ENCODE data around the gene DOCK3.
A peak's percentile ranks its signal among the peaks of the same experiment; 100 is the strongest.
"Not testable (repeated sequence)": the region's sequence is repeated elsewhere in the genome, so short reads cannot be mapped to it uniquely, and the experiment has no call there.

Gene DOCK3

GRCh38 chr3:50651920-50652529 lies 22.7 kb upstream of the DOCK3 start:
- no peak for DNase-seq (ENCODE audit: low spot score)

DNA sequence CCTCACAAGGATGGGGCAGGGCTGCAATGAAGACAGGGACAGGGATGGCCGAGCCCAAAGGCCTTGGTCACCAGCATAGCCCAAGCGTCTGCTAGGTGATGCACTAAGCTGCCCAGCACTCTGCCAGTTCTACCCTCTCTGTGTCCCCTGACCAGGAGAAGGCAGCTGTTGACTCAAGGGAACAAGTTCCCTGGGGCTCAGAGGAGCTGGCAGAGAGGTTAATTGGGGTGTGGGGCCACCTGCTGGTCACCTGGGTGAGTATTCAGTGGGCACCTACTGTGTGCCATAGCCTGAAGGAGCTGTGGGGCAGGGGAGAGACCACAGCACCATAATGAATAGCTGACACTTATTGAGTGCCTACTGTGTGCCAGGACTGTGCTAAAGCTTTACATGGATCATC lies 22.0 kb upstream of the DOCK3 start:
- DNase-seq (ENCODE audit: low spot score), result peak; percentile 57

DNA sequence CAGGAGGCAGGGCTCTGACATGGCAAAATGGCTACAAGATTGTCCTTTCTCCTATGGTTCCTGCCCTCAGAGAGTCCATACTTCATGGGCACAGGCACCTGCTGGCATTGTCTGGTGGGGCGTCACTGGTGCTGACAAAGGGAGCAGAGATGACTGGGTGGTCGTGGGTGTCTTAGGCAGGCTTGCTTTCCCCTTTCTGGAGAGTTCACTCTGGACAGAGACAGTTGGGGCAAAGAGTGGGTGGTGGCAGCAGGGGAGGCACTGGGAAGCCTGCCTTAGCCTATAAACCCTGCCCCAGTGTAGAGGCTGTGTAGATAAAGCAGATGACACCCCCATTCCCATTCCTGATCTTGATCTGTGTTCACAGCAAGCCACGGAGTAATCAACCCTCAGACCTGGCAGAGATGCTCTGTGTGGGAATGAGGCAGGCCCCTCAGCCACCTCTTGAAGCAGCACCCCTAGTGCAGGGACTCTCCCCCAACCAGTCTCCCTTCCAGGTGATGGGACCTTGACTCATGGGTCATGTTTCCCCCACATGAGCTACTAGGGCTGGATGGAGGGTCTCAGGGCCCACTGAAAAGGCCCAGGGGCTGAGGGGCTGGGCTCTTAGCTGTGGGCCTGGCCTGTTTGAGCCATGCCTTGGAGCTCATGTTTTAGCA lies 20.7 kb upstream of the DOCK3 start:
- no peak for DNase-seq (ENCODE audit: low spot score)

GRCh38 chr3:50655009-50655830 lies 19.5 kb upstream of the DOCK3 start:
- DNase-seq (ENCODE audit: low spot score), result no peak

GRCh38 chr3:50656417-50657195 lies 18.1 kb upstream of the DOCK3 start:
- no peak for DNase-seq (ENCODE audit: low spot score)

GRCh38 chr3:50657407-50657806 lies 17.3 kb upstream of the DOCK3 start:
- no peak for DNase-seq (ENCODE audit: low spot score)

DNA sequence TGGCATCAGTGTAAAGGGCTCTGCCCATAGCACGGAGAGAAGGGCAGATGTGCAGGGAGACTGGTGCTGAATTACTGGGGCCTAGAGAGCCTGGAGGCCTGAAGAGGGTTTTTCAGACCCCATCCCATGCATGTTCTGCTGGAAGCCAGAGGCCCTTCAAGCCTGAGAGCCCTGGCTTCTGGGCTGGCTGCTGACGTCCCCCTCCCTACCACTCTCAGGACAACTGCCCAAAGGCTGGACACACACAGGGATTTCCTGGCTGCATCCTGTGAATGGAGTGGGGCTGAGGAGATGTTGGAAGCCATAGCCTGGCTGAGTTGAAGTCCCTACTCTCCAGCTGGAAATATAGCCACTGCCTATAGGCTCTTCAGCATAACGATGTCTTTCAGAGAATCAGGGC lies 16.9 kb upstream of the DOCK3 start:
- DNase-seq (ENCODE audit: low spot score), result no peak

DNA sequence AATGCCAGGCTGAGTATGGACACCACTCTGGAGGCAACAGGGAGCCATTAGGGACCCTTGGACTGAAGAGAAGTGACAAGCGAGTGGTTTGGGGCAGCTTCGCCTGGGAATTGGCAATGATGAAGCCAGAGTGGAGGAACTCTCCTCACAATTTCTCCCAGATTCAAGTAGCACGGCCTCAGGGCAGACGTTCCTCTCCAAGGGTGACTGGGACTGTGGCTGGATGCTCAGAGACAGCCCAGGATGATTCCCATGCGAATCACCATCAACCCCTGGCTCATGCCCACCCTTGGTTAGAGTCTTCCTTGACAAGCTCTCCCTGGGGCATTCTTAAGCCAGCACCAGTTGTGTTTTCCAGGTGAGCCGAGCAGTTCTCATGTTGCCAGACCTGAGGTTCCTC lies 16.3 kb upstream of the DOCK3 start:
- no peak for DNase-seq (ENCODE audit: low spot score)

DNA sequence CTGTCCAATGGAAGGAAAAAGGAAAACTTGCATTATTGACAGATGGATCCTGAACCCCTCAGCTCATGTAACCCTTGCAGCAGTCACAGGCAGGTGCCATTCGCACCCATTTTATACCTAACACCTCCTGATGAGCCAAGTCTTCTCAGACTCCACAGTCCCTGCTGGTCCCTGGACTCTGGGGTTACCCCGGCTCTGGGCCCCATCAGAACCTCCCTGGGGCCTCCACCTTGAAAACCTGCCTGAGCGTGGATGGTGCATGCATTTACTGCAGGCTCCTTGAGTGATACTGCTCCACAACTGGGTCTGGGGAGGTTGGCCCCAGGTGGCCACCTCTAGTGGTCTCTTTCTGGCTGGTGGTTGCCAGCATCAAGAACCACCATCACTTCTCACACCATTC lies 15.9 kb upstream of the DOCK3 start:
- DNase-seq (ENCODE audit: low spot score), result no peak

GRCh38 chr3:50660386-50660785 lies 14.3 kb upstream of the DOCK3 start:
- no peak for DNase-seq (ENCODE audit: low spot score)

- DNase-seq (ENCODE audit: low spot score), result no peak
Measured at GRCh38 chr3:50661321-50661837, 13.3 kb upstream of the DOCK3 start.

- no peak for DNase-seq (ENCODE audit: low spot score)
Measured at GRCh38 chr3:50662408-50662807, 12.3 kb upstream of the DOCK3 start.

DNA sequence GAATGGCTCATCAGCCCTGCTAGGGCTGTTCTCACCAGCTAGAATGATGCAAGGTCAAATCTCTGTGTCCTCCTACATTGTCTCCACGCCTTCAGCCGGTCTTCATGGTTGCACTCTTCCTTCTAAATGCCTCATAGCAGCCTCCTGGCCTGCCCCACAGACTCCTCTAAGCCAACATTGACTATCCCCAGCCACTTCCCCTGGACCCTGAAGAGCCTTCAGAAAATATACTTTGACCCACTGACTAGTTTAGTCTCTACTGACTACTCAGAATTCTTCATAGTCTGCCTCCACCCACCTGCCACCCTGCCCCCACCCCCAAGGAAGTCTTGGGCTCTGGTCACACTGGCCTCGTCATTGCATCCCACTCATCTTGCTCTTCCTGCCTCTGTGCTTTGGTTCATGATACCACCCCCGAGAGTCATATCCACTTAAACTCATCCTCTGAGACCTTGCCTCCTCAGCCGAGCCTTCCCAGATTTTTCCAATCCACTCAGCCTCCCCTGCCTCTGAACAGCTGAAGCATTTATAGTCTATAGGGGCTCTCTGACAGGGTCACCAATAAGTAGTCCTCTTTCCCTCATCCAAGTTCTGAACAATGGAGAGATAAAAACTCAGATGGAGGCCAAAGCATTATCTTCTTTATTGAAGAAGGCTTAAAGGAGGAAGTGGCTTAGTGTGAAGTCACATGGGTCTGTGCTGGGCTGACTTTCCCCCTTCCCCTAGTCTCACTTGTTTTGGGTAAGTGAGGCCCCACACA lies 9.5 kb upstream of the DOCK3 start:
- DNase-seq (ENCODE audit: low spot score), result no peak

- DNase-seq (ENCODE audit: low spot score), result not testable (repeated sequence)
Measured at GRCh38 chr3:50665841-50666115, 8.9 kb upstream of the DOCK3 start.

- DNase-seq (ENCODE audit: low spot score), result no peak
Measured at GRCh38 chr3:50666837-50667236, 7.9 kb upstream of the DOCK3 start.

DNA sequence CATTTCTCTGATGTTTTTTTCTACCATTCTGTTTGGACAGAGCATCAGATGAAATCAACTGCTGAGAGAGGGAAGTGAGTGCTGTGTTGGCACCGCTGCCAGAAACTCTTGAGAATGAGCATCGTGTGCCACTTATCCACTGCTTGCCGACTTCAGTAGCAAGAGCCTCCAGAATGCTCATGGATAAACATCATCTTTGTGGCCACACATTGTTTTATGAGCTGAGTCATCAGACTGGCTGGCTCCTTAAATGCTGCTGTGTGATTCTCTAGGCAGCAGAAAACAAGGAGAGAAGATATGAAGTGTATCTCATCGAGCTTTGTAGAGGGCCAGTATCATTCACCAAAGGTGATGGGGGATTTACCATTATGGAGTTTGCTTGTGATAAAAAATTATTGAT lies 3.4 kb upstream of the DOCK3 start:
- DNase-seq (ENCODE audit: low spot score), result peak; percentile 65

DNA sequence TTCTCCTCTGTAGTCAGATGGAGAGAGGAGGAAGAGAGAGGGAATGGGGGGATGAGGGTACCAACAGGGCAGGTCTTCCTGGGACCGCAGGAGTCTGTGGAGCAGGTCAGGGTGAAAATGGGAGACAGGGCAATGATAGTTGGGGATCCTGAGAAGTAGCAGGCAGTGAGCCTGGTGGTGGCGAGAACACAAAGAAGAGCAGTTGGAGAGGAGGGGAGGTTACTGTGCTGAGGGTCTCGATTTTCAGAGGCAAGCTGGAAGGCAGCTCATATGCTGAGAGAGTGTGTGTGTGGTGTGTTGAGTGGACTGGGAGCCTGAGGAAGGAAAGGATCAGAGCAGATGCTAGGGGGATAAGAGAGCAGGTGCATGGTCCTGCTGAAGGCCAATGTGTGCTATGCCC lies 2.1 kb upstream of the DOCK3 start:
- no peak for DNase-seq (ENCODE audit: low spot score)

GRCh38 chr3:50673931-50674330 lies 796 bp upstream of the DOCK3 start:
- DNase-seq (ENCODE audit: low spot score), result no peak

DNA sequence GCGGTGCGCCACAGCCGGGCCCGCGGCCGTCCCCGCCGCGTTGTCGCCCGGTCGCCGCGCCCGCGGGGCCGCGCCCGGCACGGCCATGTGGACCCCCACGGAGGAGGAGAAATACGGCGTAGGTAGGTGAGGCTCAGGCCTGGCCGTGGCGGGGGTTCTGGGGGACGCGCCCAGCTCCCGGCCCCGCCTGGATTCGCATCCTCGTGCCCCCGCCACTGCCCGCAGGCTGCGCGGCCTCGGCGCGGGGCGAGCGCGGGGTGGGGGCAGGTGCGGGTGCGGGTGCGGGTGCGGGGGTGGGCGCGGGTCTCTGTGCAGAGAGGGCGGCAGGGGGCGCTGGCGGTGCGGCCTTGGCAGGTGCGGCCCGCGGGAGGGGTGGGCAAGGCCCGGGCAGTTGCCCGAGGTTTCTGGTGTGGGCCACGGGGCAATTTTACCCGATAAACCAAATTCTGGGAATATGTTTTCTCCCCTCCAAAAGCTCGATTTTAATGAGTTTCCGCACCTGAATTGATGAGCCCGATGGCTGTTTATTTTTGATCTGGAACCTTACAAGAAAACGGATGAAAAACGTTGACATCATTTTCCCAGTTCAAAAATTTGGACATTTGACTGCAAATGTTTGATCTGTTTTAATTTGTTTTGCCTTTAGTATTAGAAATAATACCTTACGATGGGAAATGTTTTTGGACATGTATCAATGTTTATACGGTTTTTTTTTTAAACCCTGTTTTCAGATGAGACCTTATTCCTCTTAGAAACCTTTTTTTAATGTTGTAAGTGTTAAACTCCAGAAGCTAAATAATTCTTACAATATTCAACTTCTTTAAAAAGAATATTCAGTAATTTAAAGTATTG lies 678 bp downstream of the DOCK3 start:
- DNase-seq (ENCODE audit: low spot score), result peak; percentile 48

GRCh38 chr3:50676031-50676705 lies 1.4 kb downstream of the DOCK3 start:
- DNase-seq (ENCODE audit: low spot score), result no peak
